ENCODE data around the gene DGKI. TPM values are rescaled to one million over a fixed set of nuclear protein-coding genes. Genes with fewer than 3 reads are reported as not detected.

Gene DGKI
- total and polyA plus RNA-seq, 4 donors = 1.1 to 11.3 (median 5.2) TPM

- no peaks in the 10 kb centered on the region for H3K27me3 ChIP-seq (ENCODE audit: control insufficient read depth in 1 of 2, insufficient read depth in 2 of 2, low read length in 1 of 2)
- no peak overlapping the region for H3K27ac ChIP-seq (ENCODE audit: low read depth in 1 of 2, low read length in 2 of 2)
- no peak for ATAC-seq (ENCODE audit: low FRiP score)
- intact Hi-C loops (cut with DNase I) = no loop called here
- 68% methylated on average over 5 of the region's 5 CpGs for WGBS, 2 donors
- H3K36me3 ChIP-seq (ENCODE audit: control insufficient read depth in 1 of 2, insufficient read depth in 2 of 2, low read length in 1 of 2) = no peaks in the 10 kb centered on the region
- H3K4me3 ChIP-seq (ENCODE audit: low read length in 2 of 2) = no peak overlapping the region
- H3K9me3 ChIP-seq (ENCODE audit: control insufficient read depth, low read length) = no peaks in the 10 kb centered on the region
- H3K4me1 ChIP-seq (ENCODE audit: control insufficient read depth in 1 of 2, insufficient read depth in 2 of 2, low read length in 2 of 2) = no peaks in the 10 kb centered on the region
- no peak for DNase-seq
These were observed 274.6 kb downstream of the DGKI start for GRCh38 chr7:137572056-137572784.

GRCh38 chr7:137564677-137565076 is 282.1 kb downstream of the DGKI start:
- Histone ChIP-seq H3K27ac (ENCODE audit: low read depth in 1 of 2, low read length in 2 of 2) (no peak overlapping the region), H3K4me3 (ENCODE audit: low read length in 2 of 2) (no peak overlapping the region), H3K27me3 (ENCODE audit: control insufficient read depth in 1 of 2, insufficient read depth in 2 of 2, low read length in 1 of 2) (no peaks in the 10 kb centered on the region), H3K4me1 (ENCODE audit: control insufficient read depth in 1 of 2, insufficient read depth in 2 of 2, low read length in 2 of 2) (no peaks in the 10 kb centered on the region), H3K9me3 (ENCODE audit: control insufficient read depth, low read length) (peaks cover 1% of the 10 kb centered on the region), H3K36me3 (ENCODE audit: control insufficient read depth in 1 of 2, insufficient read depth in 2 of 2, low read length in 1 of 2) (no peaks in the 10 kb centered on the region)
- WGBS, 2 donors = 58 to 64% methylated on average over 11 of the region's 11 CpGs
- no peak for ATAC-seq (ENCODE audit: low FRiP score)
- intact Hi-C loops (cut with DNase I) = no loop called here
- no peak for DNase-seq

DNA sequence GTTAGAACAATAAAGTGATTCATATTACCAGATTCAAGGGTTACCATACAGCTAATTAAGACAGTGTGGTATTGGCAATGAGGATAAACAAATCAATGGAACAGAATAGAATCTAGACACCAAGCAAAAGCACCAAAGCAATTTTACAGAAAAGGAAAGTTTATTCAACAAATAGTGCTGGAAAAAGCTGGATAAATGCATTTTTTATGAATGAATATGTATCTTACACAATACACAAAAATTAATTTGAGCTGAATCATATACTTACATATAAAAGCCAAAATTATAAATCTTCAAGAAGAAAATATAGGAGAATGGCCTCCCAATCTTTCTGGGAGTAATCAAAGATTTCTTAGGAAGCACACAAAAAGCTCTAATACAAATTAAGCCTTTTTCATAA is 282.8 kb downstream of the DGKI start:
- ATAC-seq (ENCODE audit: low FRiP score) (no peak), DNase-seq (no peak)
- no peaks in the 10 kb centered on the region for H3K36me3 ChIP-seq (ENCODE audit: control insufficient read depth in 1 of 2, insufficient read depth in 2 of 2, low read length in 1 of 2)
- H3K9me3 ChIP-seq (ENCODE audit: control insufficient read depth, low read length) = peaks cover 1% of the 10 kb centered on the region
- no peak overlapping the region for H3K27ac ChIP-seq (ENCODE audit: low read depth in 1 of 2, low read length in 2 of 2)
- H3K4me3 ChIP-seq (ENCODE audit: low read length in 2 of 2) = no peak overlapping the region
- intact Hi-C loops (cut with DNase I) = no loop called here
- no peaks in the 10 kb centered on the region for H3K27me3 ChIP-seq (ENCODE audit: control insufficient read depth in 1 of 2, insufficient read depth in 2 of 2, low read length in 1 of 2)
- H3K4me1 ChIP-seq (ENCODE audit: control insufficient read depth in 1 of 2, insufficient read depth in 2 of 2, low read length in 2 of 2) = no peaks in the 10 kb centered on the region

DNA sequence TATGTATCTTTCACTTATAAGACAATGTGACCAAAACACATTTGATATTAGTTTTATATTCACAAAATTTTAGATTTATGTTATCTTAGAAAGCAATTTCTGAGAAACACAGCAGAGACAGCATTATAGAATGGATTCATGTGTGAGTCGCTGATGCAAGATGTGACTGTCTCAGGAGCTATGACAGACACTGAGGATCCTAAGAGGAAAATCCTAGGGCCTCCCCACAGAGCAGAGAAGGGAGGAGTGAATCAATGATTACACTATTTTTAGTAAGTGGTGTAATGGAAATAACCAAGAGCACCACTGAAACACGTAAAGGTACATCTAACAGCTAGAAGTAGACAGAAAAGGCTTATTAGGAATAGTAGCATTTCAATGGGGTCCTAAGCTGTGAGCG is 299.3 kb downstream of the DGKI start:
- Histone ChIP-seq H3K27ac (ENCODE audit: low read depth in 1 of 2, low read length in 2 of 2) (no peak overlapping the region), H3K27me3 (ENCODE audit: control insufficient read depth in 1 of 2, insufficient read depth in 2 of 2, low read length in 1 of 2) (no peaks in the 10 kb centered on the region), H3K4me1 (ENCODE audit: control insufficient read depth in 1 of 2, insufficient read depth in 2 of 2, low read length in 2 of 2) (no peaks in the 10 kb centered on the region), H3K36me3 (ENCODE audit: control insufficient read depth in 1 of 2, insufficient read depth in 2 of 2, low read length in 1 of 2) (peaks cover 5 to 6% of the 10 kb centered on the region in 2 donors), H3K4me3 (ENCODE audit: low read length in 2 of 2) (no peak overlapping the region), H3K9me3 (ENCODE audit: control insufficient read depth, low read length) (no peaks in the 10 kb centered on the region)
- WGBS, 2 donors = 92 to 93% methylated on average over 3 of the region's 3 CpGs
- ATAC-seq (ENCODE audit: low FRiP score) (no peak), DNase-seq (no peak)
- intact Hi-C loops (cut with DNase I) = no loop called here

GRCh38 chr7:137546671-137547070 is 300.1 kb downstream of the DGKI start:
- no peaks in the 10 kb centered on the region for H3K4me1 ChIP-seq (ENCODE audit: control insufficient read depth in 1 of 2, insufficient read depth in 2 of 2, low read length in 2 of 2)
- H3K27me3 ChIP-seq (ENCODE audit: control insufficient read depth in 1 of 2, insufficient read depth in 2 of 2, low read length in 1 of 2) = no peaks in the 10 kb centered on the region
- WGBS, 2 donors = 92 to 93% methylated on average over 4 of the region's 4 CpGs
- no peak for DNase-seq
- ATAC-seq (ENCODE audit: low FRiP score) = no peak
- no peak overlapping the region for H3K27ac ChIP-seq (ENCODE audit: low read depth in 1 of 2, low read length in 2 of 2)
- H3K4me3 ChIP-seq (ENCODE audit: low read length in 2 of 2) = no peak overlapping the region
- H3K36me3 ChIP-seq (ENCODE audit: control insufficient read depth in 1 of 2, insufficient read depth in 2 of 2, low read length in 1 of 2) = peaks cover 3 to 6% of the 10 kb centered on the region in 2 donors
- H3K9me3 ChIP-seq (ENCODE audit: control insufficient read depth, low read length) = no peaks in the 10 kb centered on the region
- intact Hi-C loops (cut with DNase I) = no loop called here

DNA sequence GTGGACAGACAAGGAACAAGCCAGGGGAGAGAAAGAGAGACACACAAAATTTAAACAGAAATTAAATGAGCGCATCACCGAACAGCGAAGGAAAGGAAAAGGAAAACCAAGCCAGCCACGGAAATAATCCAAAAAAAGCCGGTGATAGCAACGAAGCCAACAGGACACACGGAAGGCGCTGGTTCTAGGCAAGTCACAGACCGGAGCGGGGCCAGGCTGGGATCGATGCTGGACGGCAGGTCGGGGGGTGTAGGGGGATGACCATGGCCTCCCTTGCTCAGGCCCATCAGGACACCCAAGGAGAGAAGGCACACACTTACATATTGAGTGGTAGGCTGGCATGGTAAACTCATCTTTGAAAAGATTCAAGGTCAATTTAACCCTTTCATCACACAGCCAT is 300.8 kb downstream of the DGKI start:
- DNase-seq (no peak), ATAC-seq (ENCODE audit: low FRiP score) (no peak)
- Histone ChIP-seq H3K36me3 (ENCODE audit: control insufficient read depth in 1 of 2, insufficient read depth in 2 of 2, low read length in 1 of 2) (peaks cover 0 to 4% of the 10 kb centered on the region in 2 donors), H3K27ac (ENCODE audit: low read depth in 1 of 2, low read length in 2 of 2) (no peak overlapping the region), H3K27me3 (ENCODE audit: control insufficient read depth in 1 of 2, insufficient read depth in 2 of 2, low read length in 1 of 2) (no peaks in the 10 kb centered on the region), H3K4me1 (ENCODE audit: control insufficient read depth in 1 of 2, insufficient read depth in 2 of 2, low read length in 2 of 2) (no peaks in the 10 kb centered on the region), H3K9me3 (ENCODE audit: control insufficient read depth, low read length) (no peaks in the 10 kb centered on the region), H3K4me3 (ENCODE audit: low read length in 2 of 2) (no peak overlapping the region)
- WGBS, 2 donors = 92 to 94% methylated on average over 13 of the region's 13 CpGs
- intact Hi-C loops (cut with DNase I) = no loop called here

DNA sequence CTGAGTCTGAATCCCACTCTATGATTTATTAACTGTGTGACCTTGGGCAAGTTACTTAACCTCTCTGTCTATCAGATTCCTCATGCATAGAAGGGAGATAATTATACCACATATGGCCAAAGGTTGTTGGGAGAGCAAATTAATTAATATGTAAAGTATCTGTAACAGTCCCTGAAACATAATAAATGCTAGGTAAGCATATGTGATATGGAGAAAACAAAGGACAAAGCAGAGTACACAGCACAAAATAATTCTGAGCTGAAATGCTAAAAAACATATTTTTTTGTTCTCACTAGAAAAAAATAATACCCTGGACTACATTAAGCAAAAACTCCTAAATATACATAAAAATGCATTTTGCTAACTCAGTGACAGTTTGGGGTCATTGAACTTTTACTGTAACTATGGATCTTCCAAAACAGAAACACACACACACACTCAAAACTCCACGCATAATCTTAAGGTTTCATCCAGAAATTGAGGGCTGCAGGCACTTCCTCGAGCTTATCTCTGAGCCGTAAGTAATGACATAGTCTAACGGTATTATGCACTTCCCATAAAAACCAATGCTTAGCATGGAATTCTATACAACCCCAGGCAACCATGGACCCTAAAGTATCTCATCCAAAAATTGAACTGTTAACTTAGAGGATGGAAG is 301.6 kb downstream of the DGKI start:
- Histone ChIP-seq H3K4me1 (ENCODE audit: control insufficient read depth in 1 of 2, insufficient read depth in 2 of 2, low read length in 2 of 2) (no peaks in the 10 kb centered on the region), H3K27ac (ENCODE audit: low read depth in 1 of 2, low read length in 2 of 2) (no peak overlapping the region), H3K9me3 (ENCODE audit: control insufficient read depth, low read length) (no peaks in the 10 kb centered on the region), H3K36me3 (ENCODE audit: control insufficient read depth in 1 of 2, insufficient read depth in 2 of 2, low read length in 1 of 2) (peaks cover 0 to 3% of the 10 kb centered on the region in 2 donors), H3K4me3 (ENCODE audit: low read length in 2 of 2) (no peak overlapping the region), H3K27me3 (ENCODE audit: control insufficient read depth in 1 of 2, insufficient read depth in 2 of 2, low read length in 1 of 2) (no peaks in the 10 kb centered on the region)
- ATAC-seq (ENCODE audit: low FRiP score) (no peak), DNase-seq (no peak)
- 51 to 65% methylated on average over 4 of the region's 4 CpGs for WGBS, 2 donors
- intact Hi-C loops (cut with DNase I) = no loop called here

- no peak for ATAC-seq (ENCODE audit: low FRiP score)
- no peak for DNase-seq
- no peaks in the 10 kb centered on the region for H3K4me1 ChIP-seq (ENCODE audit: control insufficient read depth in 1 of 2, insufficient read depth in 2 of 2, low read length in 2 of 2)
- 91 to 95% methylated on average over 1 of the region's 1 CpG for WGBS, 2 donors
- no peak overlapping the region for H3K27ac ChIP-seq (ENCODE audit: low read depth in 1 of 2, low read length in 2 of 2)
- no peaks in the 10 kb centered on the region for H3K9me3 ChIP-seq (ENCODE audit: control insufficient read depth, low read length)
- H3K4me3 ChIP-seq (ENCODE audit: low read length in 2 of 2) = no peak overlapping the region
- H3K36me3 ChIP-seq (ENCODE audit: control insufficient read depth in 1 of 2, insufficient read depth in 2 of 2, low read length in 1 of 2) = peaks cover 0 to 3% of the 10 kb centered on the region in 2 donors
- intact Hi-C loops (cut with DNase I) = no loop called here
- no peaks in the 10 kb centered on the region for H3K27me3 ChIP-seq (ENCODE audit: control insufficient read depth in 1 of 2, insufficient read depth in 2 of 2, low read length in 1 of 2)
These were observed 302.2 kb downstream of the DGKI start for GRCh38 chr7:137544453-137545058.

Measured in aorta (tissue), 5 donors.